HPDE6-E6E7 (cell line): ENCODE measurements around the gene SYTL3.
"Not testable (repeated sequence)": the region's sequence is repeated elsewhere in the genome, so short reads cannot be mapped to it uniquely, and the experiment has no call there.

ENCODE experiments used
- DNase-seq: peaks from one replicate; pipeline ENCODE4 v3.0.0; 2011; ENCODE audit warnings: missing footprints; ENCODE audit errors: extremely low spot score

The SYTL3 gene

DNA sequence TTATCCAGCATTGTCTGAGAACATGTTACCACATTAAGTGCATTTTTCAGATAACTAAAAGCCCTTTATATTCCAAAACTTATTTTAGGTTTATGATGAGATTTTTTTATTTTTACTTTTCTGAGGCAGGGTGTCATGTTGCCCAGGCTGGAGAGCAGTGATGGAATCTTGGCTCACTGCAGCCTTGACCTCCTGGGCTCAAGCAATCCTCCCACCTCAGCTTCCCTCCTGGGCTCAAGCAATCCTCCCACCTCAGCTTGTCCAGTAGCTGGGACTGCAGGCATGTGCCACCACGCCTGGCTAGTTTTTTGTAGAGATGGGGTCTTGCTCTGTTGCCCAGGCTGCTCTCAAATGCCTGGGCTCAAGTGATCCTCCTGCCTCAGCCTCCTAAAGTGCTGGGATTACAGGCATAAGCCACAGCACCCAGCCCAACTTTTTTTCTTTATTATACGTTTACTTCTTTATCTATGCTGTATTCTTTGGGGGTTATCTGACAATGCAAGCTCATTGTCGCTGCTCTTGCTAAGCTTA lies 11.5 kb upstream of the SYTL3 start:
- no peak for DNase-seq

DNA sequence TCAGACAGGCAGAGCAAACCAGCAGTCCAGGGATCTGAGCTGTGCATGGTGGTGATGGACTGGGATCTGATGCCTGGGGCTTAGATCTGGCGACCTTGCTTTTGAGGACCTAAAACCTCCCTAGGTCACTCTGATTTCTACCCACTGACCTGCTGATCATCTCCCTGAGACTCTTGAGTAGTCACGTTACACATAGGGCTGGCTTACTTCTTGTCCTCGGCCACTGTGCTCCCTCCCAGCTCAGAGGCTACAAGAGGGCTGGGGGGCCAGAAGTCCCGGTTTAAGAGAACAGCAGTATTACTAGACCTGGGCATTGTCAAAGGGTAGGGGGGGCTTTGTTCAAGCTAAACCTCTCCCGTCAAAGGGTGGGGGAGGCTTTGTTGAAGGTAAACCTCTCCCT lies 10.8 kb upstream of the SYTL3 start:
- no peak for DNase-seq

DNA sequence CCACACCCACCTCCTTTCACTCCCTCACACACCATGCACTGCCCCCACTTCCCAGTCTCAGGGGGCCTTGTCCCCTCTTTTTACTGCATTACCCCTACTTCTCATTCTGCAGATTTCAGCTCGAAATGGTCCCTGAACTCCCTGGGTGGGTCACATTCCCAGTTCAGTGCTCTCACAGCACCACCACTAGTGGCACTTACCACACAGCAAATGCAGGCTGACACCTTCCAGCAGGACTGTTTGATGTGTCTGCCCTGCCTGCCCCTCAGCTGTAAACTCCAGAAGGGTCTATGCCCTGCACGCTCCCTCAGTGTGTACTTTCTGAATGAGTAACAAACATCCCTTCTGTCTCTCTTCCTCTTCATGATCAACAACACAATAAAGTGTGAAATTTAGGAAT lies 9.3 kb upstream of the SYTL3 start:
- no peak for DNase-seq

DNA sequence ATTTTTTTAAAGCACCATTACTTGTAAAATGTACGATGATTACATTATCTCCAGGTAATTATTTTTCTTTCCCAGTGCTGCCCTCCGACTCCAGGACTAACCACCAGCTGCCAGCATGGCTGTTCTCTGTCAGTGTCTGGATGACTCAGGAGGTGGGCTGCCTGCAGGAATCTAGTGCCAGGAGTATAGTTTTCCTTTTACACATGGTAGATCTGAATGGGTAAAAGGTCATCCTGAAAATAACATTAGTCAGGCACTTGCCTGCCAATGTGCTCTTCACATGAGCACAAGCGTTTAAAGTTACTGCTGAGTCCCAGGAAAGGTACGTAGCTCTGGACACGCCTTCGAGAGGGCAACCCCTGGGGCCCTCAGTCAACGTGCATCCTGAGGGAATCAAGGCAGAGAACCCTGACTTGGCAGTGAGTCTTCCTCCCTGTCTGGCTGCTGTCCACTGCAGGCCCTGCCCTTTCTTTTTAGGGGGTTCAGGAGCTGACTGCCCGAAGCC lies 7.7 kb upstream of the SYTL3 start:
- DNase-seq = peak; percentile 76

DNA sequence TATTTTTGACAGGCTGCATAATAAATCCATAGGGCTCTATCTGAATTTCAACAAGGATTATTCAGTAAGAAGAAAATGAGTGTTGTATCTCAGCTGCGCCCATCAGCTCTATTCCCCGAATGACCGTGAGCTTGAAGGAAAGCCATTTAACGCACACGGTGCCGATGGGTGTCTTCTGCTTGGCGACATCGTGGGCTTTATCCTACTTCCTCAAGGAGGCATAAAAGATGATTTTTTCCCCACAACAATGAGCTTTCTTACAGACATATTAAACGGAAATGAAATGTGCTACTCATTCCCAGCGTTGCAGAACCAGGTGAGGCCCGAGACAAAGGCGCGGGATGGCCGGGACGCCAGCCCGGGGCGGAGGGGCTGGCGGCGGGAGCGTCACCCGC lies 6.0 kb upstream of the SYTL3 start:
- no peak for DNase-seq

DNA sequence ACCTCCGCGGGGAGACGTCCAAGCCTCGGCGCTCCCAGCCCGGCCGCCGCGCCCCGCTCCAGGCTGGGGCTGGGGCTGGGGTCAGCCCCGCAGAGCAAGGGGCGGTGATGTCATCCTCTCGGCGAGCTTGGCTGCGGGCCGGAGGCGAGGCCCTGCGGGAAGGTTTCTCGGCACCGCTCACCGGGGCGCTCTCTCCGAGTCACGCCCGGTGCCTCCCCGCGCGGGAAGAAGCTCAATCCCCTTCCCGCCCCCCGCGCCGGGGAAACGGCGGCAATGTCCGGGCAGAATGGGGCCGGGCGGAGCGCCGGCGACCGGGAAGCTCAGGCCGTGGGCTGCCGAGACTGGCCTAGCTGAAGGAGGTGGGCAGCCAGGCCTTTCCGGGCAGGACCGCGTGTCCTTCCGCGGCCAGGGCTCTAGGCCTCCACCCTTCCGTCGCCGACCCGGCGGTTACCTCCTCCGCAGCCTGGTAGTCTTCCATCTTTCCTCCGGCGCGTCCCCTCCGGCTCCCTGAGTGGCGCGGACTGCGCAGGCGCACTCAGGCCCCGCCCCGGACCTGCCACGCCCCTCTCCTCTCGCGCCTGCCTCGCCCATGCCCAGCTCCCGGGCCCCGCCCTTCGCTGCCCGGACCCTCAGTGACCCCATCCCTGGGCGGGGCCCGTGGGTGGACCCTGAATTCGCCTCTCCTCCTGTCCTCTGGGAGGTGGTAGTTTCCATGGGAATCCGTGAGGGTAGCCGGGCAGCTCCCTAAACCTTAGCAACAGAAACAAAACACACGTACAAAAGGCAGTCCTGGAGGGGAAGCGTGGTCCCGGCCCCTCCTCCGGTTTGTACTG lies 5.4 kb upstream of the SYTL3 start, which contains the start of gene DYNLT1:
Gene DYNLT1 (minus strand): TSS at position 513 of the 833 bp plus-strand sequence. CDS start 35 bp downstream, at position 478.
- peak; percentile 74 for DNase-seq

DNA sequence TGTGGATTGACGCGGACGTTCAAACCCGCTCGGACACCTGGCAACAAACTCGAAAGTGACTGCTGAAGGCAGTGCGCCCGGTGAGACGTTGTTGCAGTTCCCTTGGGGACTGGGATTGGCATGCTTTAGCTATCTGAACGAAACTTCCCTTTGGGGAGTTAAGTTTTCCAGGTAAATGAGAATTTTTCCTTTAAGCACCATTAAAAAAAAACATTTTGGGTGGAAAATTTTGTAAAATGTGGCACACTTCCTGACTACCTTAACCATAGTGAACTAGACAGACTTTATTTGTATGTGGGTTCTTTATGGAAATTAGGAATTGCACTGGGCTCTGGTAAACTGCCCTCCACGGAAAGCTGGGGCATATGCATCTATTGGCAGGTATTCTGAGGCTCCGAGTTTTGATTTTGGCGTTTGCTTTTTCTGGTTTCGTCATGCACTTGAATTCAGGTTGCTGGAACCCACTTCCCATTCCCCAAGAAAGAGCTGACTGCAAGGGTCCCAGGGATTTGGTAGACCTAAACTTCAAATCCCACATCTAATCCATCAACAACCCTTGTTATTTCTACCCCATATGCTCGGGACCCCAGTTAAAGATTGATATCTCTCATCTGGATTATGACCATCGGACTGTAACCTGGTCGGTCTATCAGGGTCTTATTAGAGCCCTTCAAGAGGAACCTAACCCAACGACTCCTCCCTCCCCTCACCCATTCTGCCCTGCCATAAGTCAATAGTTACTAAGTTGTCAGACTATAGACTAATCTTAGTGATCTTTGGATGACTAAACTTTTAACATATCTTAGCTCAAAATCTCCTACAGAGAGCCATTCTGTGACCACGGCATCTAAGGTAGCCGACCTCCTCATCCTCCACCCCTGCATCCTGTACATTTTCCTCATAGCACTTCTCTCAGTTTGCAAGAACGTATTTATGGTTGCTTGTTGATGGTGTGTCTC lies 4.5 kb upstream of the SYTL3 start:
- no peak for DNase-seq

DNA sequence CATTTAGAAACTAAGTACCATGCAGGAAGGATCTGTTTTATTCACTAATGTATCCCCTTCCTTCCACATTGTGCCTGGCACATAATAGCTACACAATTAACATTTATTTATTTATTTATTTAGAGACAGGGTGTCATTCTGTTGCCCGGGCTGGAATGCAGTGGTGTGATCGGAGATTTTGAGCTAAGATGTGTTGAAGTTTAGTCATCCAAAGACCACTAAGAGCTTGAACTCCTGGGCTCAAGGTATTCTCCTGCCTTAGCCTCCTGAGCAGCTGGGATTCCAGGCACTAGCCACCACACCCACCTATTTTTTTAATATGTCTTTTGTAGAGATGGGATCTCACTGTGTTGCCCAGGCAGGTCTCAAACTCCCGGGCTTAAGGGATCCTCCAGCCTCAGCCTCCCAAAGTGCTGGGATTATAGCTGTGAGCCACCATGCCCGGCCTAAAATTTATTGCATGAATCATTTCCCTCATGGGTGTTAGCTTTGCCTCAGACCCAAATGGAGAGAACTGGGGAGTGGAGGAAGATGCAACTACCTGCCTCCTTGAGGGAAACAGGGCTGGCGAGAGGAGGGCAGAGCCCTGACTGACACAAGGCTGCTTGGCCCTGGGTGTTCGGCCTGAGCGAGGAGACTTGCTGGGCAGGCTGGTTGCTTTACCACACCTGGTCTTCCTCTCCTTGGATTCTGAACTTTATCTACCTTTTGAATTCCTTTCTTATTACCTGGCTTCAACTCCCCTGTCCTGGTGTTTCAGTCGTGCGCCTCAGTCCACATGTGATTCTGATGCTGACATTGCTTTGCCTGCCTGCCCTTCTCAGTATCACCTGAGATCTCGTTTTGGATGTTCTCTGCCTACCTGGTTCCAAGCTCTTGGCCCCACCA lies 3.6 kb upstream of the SYTL3 start:
- no peak for DNase-seq

DNA sequence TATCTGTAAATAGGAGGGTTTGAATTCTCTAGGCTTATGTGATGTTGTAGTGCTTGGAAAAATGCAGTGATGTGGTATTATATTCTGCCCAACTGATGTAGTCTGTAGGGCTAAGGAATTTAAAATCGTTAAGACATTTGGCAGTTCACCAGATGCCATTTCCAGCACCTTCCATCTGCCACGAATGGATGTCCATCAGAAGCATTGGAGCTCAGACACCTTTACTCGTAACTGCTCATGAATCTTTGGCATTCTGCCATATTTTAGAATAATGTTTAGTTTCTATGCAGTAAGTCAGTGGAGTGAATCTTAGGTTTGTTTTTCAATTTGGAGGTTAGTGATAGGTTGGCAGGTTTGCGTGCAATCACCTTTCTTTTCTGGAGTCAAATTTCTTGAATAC lies 2.4 kb upstream of the SYTL3 start:
- DNase-seq = no peak

DNA sequence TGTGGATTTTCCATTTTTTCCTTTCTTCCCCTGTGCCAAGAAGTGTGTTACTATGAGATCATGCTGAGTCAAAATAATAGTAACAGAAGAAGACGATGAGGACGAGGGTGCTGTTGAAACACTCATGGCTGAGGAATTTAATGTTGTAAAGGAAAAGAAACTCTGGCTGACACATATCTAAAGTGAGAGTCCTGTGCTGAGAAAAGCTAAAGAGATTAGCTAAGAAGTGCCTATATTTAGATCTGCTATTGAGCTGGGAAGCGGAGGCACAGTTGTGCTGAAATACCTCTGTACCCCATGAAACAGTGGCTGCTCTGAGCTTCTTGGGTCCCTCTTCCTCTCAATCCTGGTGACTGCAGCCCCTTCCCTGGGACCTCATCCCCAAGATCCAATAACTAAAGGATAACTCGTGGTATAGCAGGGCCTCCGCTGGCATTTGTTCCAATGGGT lies 1.1 kb upstream of the SYTL3 start:
- no peak for DNase-seq

DNA sequence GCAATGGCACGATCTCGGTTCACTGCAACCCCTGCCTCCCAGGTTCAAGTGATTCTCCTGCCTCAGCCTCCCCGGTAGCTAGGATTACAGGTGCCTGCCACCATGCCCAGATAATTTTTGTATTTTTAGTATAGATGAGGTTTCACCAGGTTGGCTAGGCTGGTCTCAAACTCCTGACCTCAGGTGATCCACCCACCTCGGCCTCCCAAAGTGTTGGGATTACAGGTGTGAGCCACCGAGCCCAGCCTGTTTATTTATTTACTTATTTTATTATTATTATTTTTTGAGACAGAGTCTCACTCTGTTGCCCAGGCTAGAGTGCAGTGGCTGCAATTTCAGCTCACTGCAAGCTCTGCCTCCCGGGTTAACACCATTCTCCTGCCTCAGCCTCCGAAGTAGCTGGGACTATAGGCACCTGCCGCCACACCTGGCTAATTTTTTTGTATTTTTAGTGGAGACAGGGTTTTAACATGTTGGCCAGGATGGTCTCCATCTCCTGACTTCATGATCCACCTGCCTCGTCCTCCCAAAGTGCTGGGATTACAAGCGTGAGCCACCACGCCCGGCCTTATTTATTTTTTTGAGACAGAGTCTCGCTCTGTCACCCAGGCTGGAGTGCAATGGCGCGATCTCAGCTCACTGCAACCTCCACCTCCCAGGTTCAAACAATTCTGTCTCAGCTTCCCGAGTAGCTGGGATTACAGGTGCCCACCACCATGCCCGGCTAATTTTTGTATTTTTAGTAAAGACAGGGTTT lies 2.3 kb downstream of the SYTL3 start:
- not testable (repeated sequence) for DNase-seq

DNA sequence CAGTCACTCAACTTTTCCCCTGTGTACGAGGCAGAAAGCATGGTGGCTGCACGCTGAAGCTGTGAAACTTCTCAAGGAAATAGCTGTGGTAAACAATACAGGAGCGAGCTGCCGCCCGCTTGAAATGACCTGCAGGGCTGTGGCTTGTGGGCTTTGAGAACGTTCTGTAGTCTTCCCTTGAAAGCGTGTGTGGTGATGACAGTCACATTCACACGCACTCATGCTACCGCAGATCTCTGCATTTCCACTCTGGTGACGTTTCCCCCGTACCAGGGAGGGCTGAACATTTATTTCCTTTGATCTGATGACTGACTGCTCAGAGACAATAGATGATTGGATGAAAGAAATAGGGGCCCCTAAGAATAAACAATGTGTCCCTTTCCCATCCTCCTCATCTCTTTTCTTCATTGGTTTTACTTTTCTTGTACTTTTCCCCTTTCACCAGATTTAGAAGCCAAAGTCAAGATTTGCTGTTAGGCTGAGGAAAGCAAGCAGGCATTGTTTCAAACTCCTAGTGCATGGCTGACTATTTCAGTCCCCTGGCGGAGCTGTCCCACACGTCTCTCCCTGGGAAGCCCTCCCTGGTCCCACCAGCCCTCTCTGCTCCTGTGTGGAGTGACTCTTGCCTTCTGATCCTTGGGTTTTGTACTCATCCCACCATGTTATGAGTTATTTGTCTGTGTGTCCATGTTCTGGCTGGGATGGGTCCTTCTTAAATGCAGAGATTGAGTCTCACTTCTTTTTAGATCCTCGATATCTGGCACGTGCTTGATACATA lies 3.9 kb downstream of the SYTL3 start:
- no peak for DNase-seq

DNA sequence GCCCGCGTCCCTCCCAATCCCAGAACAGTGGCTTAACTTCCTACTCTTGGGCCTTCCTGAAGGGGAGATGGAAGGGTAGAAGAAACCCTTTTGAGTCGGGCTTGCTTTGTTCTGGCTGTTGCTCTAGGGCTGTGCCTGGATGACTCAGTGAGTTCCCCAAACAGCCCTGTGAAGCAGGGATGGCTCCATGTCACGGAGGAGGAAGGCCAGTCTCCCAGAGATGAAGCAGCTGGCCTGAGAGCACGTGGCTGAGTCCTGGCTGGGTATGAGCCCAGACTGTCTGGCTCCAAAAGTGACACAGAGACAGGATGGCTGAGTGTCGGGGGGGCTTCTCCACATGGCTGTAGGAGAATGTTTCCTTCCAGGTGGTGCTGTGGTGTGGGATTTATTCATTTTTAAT lies 4.6 kb downstream of the SYTL3 start:
- no peak for DNase-seq

DNA sequence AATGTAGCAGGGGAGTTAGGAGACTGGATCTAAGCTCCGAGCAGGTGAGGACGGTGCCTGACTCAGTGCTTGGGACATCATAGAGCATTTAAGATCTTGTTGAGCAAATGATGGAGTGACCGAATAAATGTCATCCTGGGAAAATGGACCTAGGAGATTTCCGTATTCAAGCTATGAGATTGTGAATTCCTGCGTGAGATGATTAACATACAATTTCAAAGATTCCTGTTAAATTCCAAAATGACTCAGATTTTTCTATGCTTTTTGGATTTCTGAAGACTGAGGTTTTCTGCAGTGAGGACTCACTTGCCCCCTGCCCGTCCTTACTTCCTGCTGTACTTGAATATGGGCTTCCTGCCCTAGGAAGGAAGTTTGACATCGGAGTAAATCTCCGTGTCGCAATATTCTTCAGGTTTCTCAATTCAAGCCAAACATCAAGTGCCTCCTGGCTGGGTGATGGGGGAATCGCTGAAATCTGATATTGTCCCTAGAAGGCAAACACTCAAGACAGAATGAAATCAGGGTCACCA lies 5.2 kb downstream of the SYTL3 start:
- DNase-seq = no peak

DNA sequence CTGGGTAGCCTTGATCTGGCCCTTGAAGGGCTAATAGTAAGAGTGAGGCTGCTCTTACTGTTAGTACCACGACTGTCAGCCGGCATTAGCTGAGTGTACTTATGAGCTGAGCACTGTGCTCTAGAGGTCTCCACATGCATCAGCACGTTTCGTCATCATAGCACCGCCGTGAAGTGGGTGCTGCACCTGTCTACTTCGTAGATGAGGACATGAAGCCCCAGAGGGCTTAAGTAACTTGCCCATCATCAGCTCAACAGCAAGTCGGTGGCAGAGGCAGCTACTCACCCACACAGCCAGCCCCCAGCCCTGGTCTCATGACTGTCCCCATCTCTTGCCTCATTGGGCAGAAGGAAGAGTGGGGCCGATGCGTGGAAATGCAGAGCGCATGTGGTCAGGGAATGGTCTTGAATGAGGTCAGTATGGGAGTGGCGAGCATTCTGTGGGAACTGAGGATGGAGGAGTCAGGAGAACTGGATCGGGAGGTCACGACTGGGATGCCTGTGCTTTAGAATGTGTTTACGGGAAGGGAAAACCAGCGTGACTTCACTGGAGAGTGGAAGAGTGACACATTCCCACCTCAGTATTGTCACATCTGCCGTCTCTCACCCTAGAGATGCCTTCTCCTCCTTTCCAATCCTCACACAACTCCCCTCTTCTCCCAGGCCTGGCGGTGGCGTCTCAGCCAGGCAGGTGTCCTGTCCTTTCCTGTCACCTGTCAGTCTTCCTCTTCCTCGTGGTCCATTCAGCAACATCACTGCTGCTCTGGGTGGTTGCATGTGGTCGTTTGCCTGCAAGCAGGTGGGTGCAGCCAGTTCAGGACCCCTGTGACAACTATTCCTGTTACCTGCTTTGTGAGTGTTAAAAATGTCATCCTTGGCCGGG lies 6.0 kb downstream of the SYTL3 start:
- DNase-seq = no peak

DNA sequence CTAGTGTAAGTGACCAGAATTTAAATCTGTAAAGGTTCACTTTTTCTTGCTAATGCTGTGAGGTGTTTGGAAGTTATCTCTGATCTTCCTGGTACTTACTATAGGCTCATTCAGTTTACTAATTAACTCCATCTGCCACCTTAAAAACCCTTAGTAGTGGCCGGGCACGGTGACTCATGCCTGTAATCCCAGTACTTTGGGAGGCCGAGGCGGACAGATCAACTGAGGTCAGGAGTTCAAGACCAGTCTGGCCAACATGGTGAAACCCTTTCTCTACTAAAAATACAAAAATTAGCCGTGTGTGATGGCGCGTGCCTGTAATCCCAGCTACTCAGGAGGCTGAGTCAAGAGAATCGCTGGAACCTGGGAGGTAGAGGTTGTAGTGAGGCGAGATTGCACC lies 7.1 kb downstream of the SYTL3 start:
- DNase-seq = not testable (repeated sequence)

DNA sequence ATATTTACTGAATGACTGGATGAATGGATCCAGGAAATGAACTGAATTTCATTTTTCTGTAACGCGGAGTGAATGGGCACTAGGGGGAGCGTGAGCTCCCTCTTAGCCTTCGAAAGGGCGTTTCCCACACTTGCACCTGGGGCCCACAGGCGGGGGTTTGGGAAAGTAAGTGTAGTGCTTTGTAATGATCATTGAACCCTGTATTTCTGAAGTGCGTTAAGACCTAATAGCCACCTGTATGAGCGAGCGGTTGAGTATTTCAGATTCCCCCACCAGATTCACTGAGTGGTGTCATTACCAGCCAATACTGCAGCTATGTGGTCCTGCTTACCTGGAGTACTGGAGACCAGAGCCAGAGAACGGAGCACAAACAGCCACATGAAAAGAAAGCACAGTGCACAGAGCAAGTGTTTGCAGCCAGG lies 10.5 kb downstream of the SYTL3 start:
- DNase-seq = no peak

DNA sequence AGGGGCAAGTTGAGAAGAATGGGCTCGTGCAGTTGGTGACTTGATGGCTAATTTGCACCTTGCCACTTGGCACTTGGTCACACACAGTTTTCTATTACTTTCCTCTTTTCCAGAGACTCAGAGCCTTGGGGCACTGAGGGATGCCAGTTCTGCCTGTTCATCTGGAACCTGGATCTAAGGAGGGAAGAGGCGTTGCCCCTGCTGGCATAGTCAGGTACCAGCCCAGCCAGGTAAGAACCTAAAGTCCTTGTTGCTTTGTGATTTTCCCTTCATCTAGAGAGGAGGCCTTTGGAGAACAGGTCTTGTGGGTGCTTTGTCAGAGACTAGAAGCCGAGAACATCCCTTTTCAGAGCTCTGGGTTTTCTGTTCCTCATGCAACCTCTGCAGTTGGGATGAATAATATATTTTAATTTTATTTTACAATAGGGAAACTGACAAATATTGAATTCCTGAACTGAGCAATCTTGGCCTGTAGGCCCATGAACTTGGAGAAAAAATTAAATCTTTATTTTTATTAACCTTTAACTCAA lies 11.4 kb downstream of the SYTL3 start:
- DNase-seq = no peak
